ENCODE data around the gene TCF15.

TCF15 gene

DNA sequence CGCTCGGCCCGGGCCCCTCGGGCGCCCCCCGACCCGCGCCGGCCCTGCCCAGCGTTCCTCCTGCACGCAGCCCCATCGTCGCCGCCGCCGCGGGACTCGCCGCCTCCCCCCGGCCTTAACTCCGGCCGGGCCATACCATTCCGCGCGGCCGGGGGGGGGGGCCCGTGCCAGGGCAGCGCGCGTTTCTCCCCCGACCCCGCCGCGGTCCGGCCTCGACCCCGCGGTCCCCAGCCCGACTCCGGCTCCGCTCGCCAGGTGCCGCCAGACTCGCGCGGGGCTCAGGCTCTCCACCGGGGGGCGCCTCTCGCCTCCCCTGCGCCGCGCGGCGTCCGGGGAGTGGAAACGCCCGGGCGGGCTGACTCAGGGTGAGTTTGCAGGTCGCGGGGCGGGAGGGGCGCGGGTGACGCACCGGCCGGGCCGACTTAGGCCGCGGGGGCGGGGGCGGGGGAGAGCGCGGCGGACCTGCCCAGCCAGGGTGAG, 43.0 kb upstream of the TCF15 start, which contains the start of gene SRXN1:
SRXN1 (minus strand) TSS at position 91 of the 480 bp plus-strand sequence; CDS start at position 76, 15 bp downstream.
- peak; percentile 46 for TF ChIP-seq CTCF (IDR thresholded peaks at IDR 0.05; ENCODE audit: low read depth, low read length)

DNA sequence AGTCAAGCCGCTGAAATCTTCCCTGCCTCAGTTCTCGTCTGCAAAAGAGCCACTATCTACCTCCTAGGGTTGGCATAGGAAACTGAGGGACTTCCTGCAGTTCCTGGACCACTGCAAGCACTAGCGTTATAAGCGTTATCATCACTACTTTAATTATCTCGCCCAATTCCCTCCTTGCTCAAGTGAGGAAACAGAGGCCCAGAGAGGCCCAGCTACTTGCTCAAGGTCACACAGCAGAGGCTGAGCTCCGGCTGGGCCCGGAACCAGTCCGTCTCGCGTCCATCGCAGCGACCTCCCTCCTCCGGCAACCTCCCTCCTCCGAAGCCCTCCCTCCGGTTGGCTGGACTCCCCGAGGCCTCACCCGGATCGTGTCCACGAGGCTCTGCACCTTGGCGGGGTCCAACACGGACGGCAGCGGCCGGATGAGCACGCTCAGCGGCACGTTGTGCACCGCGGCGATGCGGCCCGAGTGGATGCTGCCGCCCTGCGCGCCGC, 42.6 kb upstream of the TCF15 start:
- no peak for TF ChIP-seq CTCF (IDR thresholded peaks at IDR 0.05; ENCODE audit: low read depth, low read length)

More for the DNA sequence above, 43.0 kb upstream of the TCF15 start, which contains the start of gene SRXN1:
- H3K4me3 ChIP-seq (ENCODE audit: low read depth, low read length), result peak within 1 kb of the TSS; percentile 92

GRCh38 chr20:651713-652614, 41.9 kb upstream of the TCF15 start:
- H3K4me3 ChIP-seq (ENCODE audit: low read depth, low read length), result peak overlapping the region; percentile 92
- TF ChIP-seq CTCF (IDR thresholded peaks at IDR 0.05; ENCODE audit: low read depth, low read length), result no peak

More for the DNA sequence above, 42.6 kb upstream of the TCF15 start:
- H3K4me3 ChIP-seq (ENCODE audit: low read depth, low read length), result peak overlapping the region; percentile 92

- TF ChIP-seq CTCF (IDR thresholded peaks at IDR 0.05; ENCODE audit: low read depth, low read length), result no peak
- no peak overlapping the region for H3K4me3 ChIP-seq (ENCODE audit: low read depth, low read length)
Measured at GRCh38 chr20:650954-651353, 40.8 kb upstream of the TCF15 start.

GRCh38 chr20:650281-650680, 40.2 kb upstream of the TCF15 start:
- no peak overlapping the region for H3K4me3 ChIP-seq (ENCODE audit: low read depth, low read length)
- TF ChIP-seq CTCF (IDR thresholded peaks at IDR 0.05; ENCODE audit: low read depth, low read length), result no peak

DNA sequence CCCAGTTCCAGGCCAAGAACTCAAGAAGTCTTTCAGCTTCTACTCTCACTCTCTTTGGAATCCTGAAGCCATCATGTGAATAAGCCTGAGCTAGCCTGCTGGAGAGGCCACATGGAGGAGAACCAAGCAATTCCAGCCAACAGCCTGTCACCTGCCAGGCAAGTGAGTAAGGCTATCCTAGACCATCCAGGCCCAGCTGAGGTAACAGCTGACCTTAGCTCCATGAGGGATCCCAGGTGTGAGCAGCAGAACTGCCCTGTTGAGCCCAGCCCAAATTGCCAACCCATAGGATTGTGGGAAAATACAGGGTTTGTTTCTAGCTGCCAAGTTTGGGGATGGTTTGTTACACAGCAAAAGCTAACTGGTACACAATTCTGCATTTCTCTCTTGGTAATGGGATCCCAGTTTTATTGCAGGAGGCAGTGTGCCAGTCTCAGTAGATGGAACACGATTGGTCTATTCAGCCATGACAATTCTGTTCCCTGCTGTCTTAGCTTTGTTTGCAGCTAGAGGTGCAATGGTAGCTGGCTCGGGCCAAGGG, 37.4 kb upstream of the TCF15 start:
- no peak overlapping the region for H3K4me3 ChIP-seq (ENCODE audit: low read depth, low read length)
- no peak for TF ChIP-seq CTCF (IDR thresholded peaks at IDR 0.05; ENCODE audit: low read depth, low read length)

DNA sequence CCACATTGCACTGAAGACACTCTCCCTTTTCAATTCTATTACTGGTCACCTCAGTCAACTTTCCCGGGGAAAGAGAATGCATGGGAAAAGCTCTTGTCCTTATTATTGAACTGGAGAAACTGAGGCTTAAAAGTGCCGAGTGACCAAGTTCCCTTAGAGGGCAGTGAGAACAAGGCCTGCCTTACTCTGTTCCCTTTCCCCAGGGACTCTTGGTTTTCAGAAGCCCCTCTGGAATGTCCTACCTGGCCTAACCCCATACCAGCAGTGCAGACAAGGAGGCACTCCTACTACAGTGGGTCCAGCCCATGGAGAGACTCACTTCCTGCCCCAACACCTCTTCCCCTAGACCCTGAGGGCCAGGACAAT, 36.7 kb upstream of the TCF15 start:
- TF ChIP-seq CTCF (IDR thresholded peaks at IDR 0.05; ENCODE audit: low read depth, low read length), result no peak
- H3K4me3 ChIP-seq (ENCODE audit: low read depth, low read length), result no peak overlapping the region

All from WI38 (cell line).